NT2/D1 (cell line): ENCODE results near the gene APCS.

Experiments used
- SUZ12 ChIP-seq: IDR thresholded peaks from 2 replicates; pipeline ENCODE4 v1.6.1; 2011; ENCODE audit not compliant: insufficient read length, insufficient read depth; ENCODE audit errors: extremely low read depth
- YY1 ChIP-seq: IDR thresholded peaks from 2 replicates; pipeline ENCODE4 v1.6.1; 2011; ENCODE audit not compliant: insufficient read length, insufficient read depth
- ZNF274 ChIP-seq: IDR thresholded peaks from 2 replicates; pipeline ENCODE4 v1.6.1; 2011; ENCODE audit warnings: mild to moderate bottlenecking, low read depth, low read length

DNA sequence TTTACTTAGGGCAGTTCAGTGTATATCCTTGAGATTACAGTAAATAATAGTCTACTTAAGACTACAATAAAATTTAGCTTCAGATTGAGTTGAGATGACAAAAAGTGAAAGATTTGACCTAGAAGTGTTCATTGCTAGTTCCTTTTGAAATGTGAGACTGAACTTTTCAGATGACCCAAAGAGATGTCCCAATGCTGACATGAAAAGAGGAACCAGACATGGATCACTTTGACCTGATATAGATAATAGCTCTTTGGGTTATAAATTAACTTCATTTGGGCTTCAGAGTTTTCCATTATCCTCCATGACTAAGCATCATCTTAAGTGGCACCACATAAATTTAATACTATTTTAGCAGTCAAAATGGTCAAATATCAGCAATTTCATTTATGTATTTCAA is 26.1 kb upstream of the APCS start:
- no peak for TF ChIP-seq YY1
- TF ChIP-seq SUZ12: no peak
- TF ChIP-seq ZNF274: no peak
